ENCODE measurements around the gene IQUB.
"Not testable (repeated sequence)": the region's sequence is repeated elsewhere in the genome, so short reads cannot be mapped to it uniquely, and the experiment has no call there.

The IQUB gene

DNA sequence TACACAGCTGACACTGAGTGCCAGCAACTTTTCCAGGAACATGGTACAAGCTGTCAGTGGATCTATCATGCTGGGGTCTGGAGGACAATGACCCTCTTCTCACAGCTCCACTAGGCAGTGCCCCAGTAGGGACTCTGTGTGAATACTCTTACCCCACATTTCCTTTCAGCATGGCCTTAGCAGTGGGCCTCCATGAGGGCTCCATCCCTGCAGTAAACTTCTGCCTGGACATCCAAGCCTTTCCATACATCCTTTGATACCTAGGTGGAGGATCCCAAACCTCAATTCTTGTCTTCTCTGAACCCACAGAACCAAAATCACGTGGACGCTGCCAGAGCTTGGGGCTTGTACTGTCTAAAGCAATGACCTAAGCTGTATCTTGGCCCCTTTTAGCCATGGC is 116.8 kb downstream of the IQUB start:
- no peaks in the 10 kb centered on the region for H4K20me1 ChIP-seq (ENCODE audit: insufficient read depth, low read length)
- no peaks in the 10 kb centered on the region for H3K27me3 ChIP-seq (ENCODE audit: low read depth, low read length)
- no peak overlapping the region for H3K9ac ChIP-seq (ENCODE audit: low read length)
- no peaks in the 10 kb centered on the region for H3K36me3 ChIP-seq (replicated peaks; ENCODE audit: low read depth, low read length)
- no peak for TF ChIP-seq CTCF (IDR thresholded peaks at IDR 0.05; ENCODE audit: low read depth, low read length)
- TF ChIP-seq EZH2phosphoT487 (IDR thresholded peaks at IDR 0.05; ENCODE audit: low read depth) = no peak
- H3K4me1 ChIP-seq (ENCODE audit: low read length) = peaks cover 8% of the 10 kb centered on the region; the same call in 1 of the 2 replicates
- peaks cover 12% of the 10 kb centered on the region; the same call in 1 of the 2 replicates for H3K9me3 ChIP-seq (ENCODE audit: insufficient read depth, low read length)
- no peak overlapping the region for H3K27ac ChIP-seq (ENCODE audit: low read length)
- H3K4me3 ChIP-seq (ENCODE audit: low read length) = no peak overlapping the region
- H2AFZ ChIP-seq (ENCODE audit: low read depth, low read length) = no peak overlapping the region
- no peak overlapping the region for H3K4me2 ChIP-seq (ENCODE audit: low read length)
- no peaks in the 10 kb centered on the region for H3K79me2 ChIP-seq (ENCODE audit: low read length)

- Histone ChIP-seq H3K27me3 (ENCODE audit: low read depth, low read length) (no peaks in the 10 kb centered on the region), H3K27ac (ENCODE audit: low read length) (no peak overlapping the region), H3K36me3 (replicated peaks; ENCODE audit: low read depth, low read length) (no peaks in the 10 kb centered on the region), H3K9ac (ENCODE audit: low read length) (no peak overlapping the region), H3K4me1 (ENCODE audit: low read length) (peaks cover 8% of the 10 kb centered on the region; the same call in 1 of the 2 replicates), H3K4me3 (ENCODE audit: low read length) (no peak overlapping the region), H3K9me3 (ENCODE audit: insufficient read depth, low read length) (peaks cover 12% of the 10 kb centered on the region; the same call in 1 of the 2 replicates), H2AFZ (ENCODE audit: low read depth, low read length) (no peak overlapping the region), H3K4me2 (ENCODE audit: low read length) (no peak overlapping the region), H4K20me1 (ENCODE audit: insufficient read depth, low read length) (no peaks in the 10 kb centered on the region), H3K79me2 (ENCODE audit: low read length) (no peaks in the 10 kb centered on the region)
- no peak for TF ChIP-seq CTCF (IDR thresholded peaks at IDR 0.05; ENCODE audit: low read depth, low read length)
- TF ChIP-seq EZH2phosphoT487 (IDR thresholded peaks at IDR 0.05; ENCODE audit: low read depth) = no peak
Observed at GRCh38 chr7:123415625-123416024, 118.8 kb downstream of the IQUB start.

DNA sequence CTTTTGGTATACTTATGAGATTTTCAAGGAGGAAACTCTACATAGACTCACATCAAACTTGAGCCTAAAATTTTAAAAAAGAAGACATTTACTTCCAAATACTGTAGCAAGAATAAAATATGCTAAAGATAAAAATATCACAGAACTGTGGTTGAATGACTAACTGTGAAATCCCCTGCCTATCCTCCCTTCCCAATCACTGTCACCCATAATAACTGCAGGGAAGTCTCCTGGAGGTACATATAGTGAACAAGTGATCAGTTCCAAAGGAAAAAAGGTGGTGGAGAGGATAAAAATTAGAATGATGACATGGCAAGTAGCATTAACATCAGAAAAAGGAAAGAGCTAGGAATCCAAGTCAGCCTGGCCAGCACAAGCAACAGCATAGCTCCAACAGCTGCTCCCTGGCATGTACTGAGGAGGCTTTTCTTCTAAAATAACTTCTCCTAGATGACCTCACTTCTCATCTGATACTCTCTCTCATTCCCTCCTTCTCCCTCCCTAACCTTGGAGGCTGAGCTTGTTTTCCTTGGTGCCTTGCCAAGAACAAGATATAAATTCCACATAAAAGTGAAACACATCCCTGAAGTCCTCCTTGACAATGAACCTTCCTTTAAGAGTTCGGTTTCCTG is 124.0 kb downstream of the IQUB start:
- no peaks in the 10 kb centered on the region for H3K27me3 ChIP-seq (ENCODE audit: low read depth, low read length)
- no peak overlapping the region for H2AFZ ChIP-seq (ENCODE audit: low read depth, low read length)
- H3K9me3 ChIP-seq (ENCODE audit: insufficient read depth, low read length) = no peaks in the 10 kb centered on the region
- no peak overlapping the region for H3K4me2 ChIP-seq (ENCODE audit: low read length)
- H3K9ac ChIP-seq (ENCODE audit: low read length) = no peak overlapping the region
- no peaks in the 10 kb centered on the region for H3K79me2 ChIP-seq (ENCODE audit: low read length)
- no peak overlapping the region for H3K4me3 ChIP-seq (ENCODE audit: low read length)
- no peaks in the 10 kb centered on the region for H3K36me3 ChIP-seq (replicated peaks; ENCODE audit: low read depth, low read length)
- H3K27ac ChIP-seq (ENCODE audit: low read length) = no peak overlapping the region
- H3K4me1 ChIP-seq (ENCODE audit: low read length) = peaks cover 7% of the 10 kb centered on the region; the same call in 1 of the 2 replicates
- H4K20me1 ChIP-seq (ENCODE audit: insufficient read depth, low read length) = no peaks in the 10 kb centered on the region
- no peak for TF ChIP-seq CTCF (IDR thresholded peaks at IDR 0.05; ENCODE audit: low read depth, low read length)

DNA sequence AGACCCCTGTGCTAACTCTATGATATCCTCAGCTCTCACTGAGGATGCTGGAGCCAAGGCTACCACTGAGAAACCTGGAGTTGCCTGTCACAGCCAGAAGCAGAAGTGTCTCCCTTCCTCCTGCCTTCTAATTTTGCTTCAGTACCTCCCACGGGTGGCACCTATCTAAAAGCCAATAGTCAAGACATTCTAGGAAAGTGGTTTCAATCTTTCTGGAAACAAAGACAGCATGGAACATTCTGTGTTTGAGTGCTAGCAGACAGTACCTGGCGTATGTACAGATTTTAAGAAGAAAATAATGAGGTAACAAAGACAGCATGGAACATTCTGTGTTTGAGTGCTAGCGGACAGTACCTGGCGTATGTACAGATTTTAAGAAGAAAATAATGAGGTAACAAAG is 126.4 kb downstream of the IQUB start:
- not testable (repeated sequence) for H3K36me3 ChIP-seq (replicated peaks; ENCODE audit: low read depth, low read length); H3K27me3 ChIP-seq (ENCODE audit: low read depth, low read length); H3K4me3 ChIP-seq (ENCODE audit: low read length); H3K79me2 ChIP-seq (ENCODE audit: low read length); H3K27ac ChIP-seq (ENCODE audit: low read length); H3K9me3 ChIP-seq (ENCODE audit: insufficient read depth, low read length); H3K9ac ChIP-seq (ENCODE audit: low read length); H3K4me2 ChIP-seq (ENCODE audit: low read length); H2AFZ ChIP-seq (ENCODE audit: low read depth, low read length); H4K20me1 ChIP-seq (ENCODE audit: insufficient read depth, low read length); H3K4me1 ChIP-seq (ENCODE audit: low read length)

Measured in OCI-LY3 (cell line).